Ascending aorta (tissue), 2 donors: ENCODE data around the gene STIMATE. TPM values are rescaled to one million over a fixed set of nuclear protein-coding genes. Genes with fewer than 3 reads are reported as not detected.
A peak's percentile ranks its signal among the peaks of the same experiment; 100 is the strongest.

Experiments used
- DNase-seq, 2 donors: peaks; one replicate each; pipeline ENCODE4 v3.0.0-alpha.2; 2019; ENCODE audit warnings: low spot score in 2 of 2
- H3K27ac ChIP-seq, 2 donors: fragments of 200-600 bp; sonication (generic); one replicate each; pipeline ENCODE4 v1.5.1; 2016 to 2017; ENCODE audit warnings: mild to moderate bottlenecking in 1 of 2
- H3K27me3 ChIP-seq: fragments of 200-600 bp; sonication (generic); one replicate; pipeline ENCODE4 v1.5.1; 2017
- H3K36me3 ChIP-seq, 2 donors: fragments of 200-600 bp; sonication (generic); one replicate each; pipeline ENCODE4 v1.5.1; 2016
- H3K4me1 ChIP-seq, 2 donors: fragments of 200-600 bp; sonication (generic); one replicate each; pipeline ENCODE4 v1.5.1; 2016 to 2017; ENCODE audit warnings: mild to moderate bottlenecking in 1 of 2
- H3K4me3 ChIP-seq, 2 donors: fragments of 200-600 bp; sonication (generic); one replicate each; pipeline ENCODE4 v1.5.1; 2016 to 2017; ENCODE audit warnings: mild to moderate bottlenecking in 1 of 2
- H3K9me3 ChIP-seq, 2 donors: fragments of 200-600 bp; sonication (generic); one replicate each; pipeline ENCODE4 v1.5.1; 2016
- intact Hi-C: fragments of 100-400 bp; cut with DNase I; formaldehyde crosslinking; loops from one replicate; pipeline ENCODE4 v1.15.1; 2023
- total RNA-seq: library from RNA; depleted of rRNA; stranded (reverse); fragments of >200 nt; gene quantifications from one replicate; pipeline ENCODE4 v1.1.0, GENCODE V29; 2016
- TF ChIP-seq, protein P1 (sequence below), 3 experiments: fragments of 200-600 bp in 2 of 3; fragments of 450-650 bp in 1 of 3; sonication (generic) in 2 of 3; IDR thresholded peaks; one replicate each; pipeline ENCODE4 v1.5.1; 2016 to 2019; ENCODE audit warnings: antibody characterized with exemption in 3 of 3, mild to moderate bottlenecking in 1 of 3, moderate library complexity in 1 of 3

The STIMATE gene
- total RNA-seq, 1 donor from 2014 or later = 18.9 TPM

DNA sequence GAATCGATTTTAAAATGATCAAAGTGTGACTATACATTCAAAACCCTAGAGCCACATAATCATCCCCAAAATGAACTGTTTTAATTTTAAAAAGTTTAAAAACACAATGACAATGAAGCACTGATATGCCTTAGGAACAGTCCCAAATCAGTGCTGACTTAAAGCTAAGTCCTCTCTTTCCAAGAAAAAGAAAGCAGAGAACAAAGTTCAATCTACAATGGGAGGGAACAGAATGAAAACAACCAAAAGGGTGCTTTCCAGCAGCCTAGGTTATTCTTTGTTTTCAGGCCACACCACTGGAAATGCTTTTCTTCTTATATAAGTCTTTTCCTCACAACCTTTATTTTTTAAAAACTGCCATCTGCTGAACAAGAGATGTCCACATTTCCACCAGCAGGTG is 7.2 kb upstream of the STIMATE start:
- no peak for DNase-seq
- intact Hi-C loops = no loop called here
- H3K4me3 ChIP-seq = no peak overlapping the region
- H3K27ac ChIP-seq = no peak overlapping the region
- no peaks in the 10 kb centered on the region for H3K27me3 ChIP-seq
- peaks cover 0 to 2% of the 10 kb centered on the region in 2 donors for H3K36me3 ChIP-seq
- H3K9me3 ChIP-seq = no peaks in the 10 kb centered on the region
- no peaks in the 10 kb centered on the region for H3K4me1 ChIP-seq
- TF ChIP-seq, protein P1, sequence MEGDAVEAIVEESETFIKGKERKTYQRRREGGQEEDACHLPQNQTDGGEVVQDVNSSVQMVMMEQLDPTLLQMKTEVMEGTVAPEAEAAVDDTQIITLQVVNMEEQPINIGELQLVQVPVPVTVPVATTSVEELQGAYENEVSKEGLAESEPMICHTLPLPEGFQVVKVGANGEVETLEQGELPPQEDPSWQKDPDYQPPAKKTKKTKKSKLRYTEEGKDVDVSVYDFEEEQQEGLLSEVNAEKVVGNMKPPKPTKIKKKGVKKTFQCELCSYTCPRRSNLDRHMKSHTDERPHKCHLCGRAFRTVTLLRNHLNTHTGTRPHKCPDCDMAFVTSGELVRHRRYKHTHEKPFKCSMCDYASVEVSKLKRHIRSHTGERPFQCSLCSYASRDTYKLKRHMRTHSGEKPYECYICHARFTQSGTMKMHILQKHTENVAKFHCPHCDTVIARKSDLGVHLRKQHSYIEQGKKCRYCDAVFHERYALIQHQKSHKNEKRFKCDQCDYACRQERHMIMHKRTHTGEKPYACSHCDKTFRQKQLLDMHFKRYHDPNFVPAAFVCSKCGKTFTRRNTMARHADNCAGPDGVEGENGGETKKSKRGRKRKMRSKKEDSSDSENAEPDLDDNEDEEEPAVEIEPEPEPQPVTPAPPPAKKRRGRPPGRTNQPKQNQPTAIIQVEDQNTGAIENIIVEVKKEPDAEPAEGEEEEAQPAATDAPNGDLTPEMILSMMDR (IDR thresholded peaks at IDR 0.05) = no peak

DNA sequence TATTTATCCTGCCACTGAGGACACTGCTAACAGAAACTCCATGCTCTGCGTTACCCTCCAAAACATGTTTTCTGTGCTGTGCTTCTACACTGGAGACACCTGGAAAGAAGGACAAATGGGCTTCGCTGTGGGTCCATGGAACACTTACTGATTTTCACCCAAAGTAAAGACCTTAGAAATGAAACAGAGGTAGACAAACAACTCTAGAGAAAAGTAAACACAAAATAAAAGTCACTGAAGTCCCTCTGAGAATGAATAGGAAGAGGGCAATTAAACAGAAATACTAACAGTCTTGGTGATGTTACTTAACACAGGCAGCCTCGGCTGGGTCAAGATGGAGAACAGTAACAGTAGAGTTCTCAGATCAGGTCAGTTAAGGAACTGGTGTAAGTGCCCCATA is 6.7 kb upstream of the STIMATE start:
- intact Hi-C loops = no loop called here
- TF ChIP-seq, protein P1 (IDR thresholded peaks at IDR 0.05) = no peak
- no peak overlapping the region for H3K4me3 ChIP-seq

DNA sequence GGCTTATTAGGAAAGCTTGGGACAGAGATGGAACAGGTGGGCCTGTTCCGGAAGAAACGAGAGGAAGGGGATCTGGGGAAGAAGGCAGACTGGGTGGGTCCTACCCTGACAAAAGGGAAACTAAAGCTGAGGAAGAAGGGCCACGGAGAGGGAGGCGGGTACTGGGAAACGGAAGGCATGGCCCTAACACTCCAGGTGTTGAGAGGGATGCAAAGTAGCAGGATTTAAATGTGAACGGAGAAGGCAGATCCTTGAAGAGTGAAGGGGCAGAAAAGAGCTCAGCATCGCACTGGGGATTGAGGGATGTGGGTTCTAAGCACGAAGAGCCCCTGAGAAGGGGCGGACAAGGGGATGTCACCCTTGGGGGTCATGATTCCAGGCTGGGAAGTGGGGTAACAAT is 735 bp downstream of the STIMATE start:
- peak overlapping the region; percentile 80 to 87 for H3K27ac ChIP-seq
- H3K9me3 ChIP-seq = no peaks in the 10 kb centered on the region
- TF ChIP-seq, protein P1 (IDR thresholded peaks at IDR 0.05) = no peak
- intact Hi-C loops = loop anchor here (1.0 to 10.0 kb wide), 5 partner anchors 52 to 362 kb away; partner anchors contain the start of genes NEK4, NT5DC2, PBRM1 and SFMBT1
- H3K4me1 ChIP-seq = peaks cover 14 to 39% of the 10 kb centered on the region in 2 donors
- no peaks in the 10 kb centered on the region for H3K36me3 ChIP-seq
- no peaks in the 10 kb centered on the region for H3K27me3 ChIP-seq
- DNase-seq = no peak
- H3K4me3 ChIP-seq = peak overlapping the region; percentile 68 to 91

More for the DNA sequence above, 6.7 kb upstream of the STIMATE start:
- Histone ChIP-seq H3K9me3 (no peaks in the 10 kb centered on the region), H3K36me3 (peaks cover 0 to 2% of the 10 kb centered on the region in 2 donors), H3K27me3 (no peaks in the 10 kb centered on the region), H3K27ac (no peak overlapping the region), H3K4me1 (no peaks in the 10 kb centered on the region)
- no peak for DNase-seq

DNA sequence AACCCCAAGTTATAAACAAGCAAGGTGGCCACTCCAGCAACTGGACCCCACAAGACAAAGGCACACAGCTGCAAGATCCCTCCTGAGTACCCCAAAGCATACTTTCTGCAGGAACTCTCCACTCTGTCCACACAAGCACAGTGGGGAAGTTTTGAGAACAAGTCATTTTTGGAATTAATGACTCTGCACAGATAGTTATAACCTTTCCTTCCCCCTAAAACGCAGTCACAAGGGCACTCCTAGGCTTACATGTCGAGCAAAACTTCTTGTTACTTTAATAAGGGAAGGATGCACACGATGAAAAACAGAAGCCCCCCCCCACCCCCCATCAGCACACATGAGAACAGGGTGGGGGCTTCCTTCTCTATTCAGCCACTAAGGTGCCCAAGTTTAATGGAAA is 1.2 kb downstream of the STIMATE start:
- no peaks in the 10 kb centered on the region for H3K36me3 ChIP-seq
- no peaks in the 10 kb centered on the region for H3K27me3 ChIP-seq
- H3K4me3 ChIP-seq = peak overlapping the region; percentile 68 to 91
- DNase-seq = no peak
- peaks cover 18 to 44% of the 10 kb centered on the region in 2 donors for H3K4me1 ChIP-seq
- no peaks in the 10 kb centered on the region for H3K9me3 ChIP-seq
- intact Hi-C loops = loop anchor here (2.0 to 10.0 kb wide), 4 partner anchors 51 to 361 kb away; partner anchors contain the start of genes NEK4, NT5DC2, SFMBT1 and UQCC5
- peak overlapping the region; percentile 80 to 87 for H3K27ac ChIP-seq
- TF ChIP-seq, protein P1 (IDR thresholded peaks at IDR 0.05) = no peak

DNA sequence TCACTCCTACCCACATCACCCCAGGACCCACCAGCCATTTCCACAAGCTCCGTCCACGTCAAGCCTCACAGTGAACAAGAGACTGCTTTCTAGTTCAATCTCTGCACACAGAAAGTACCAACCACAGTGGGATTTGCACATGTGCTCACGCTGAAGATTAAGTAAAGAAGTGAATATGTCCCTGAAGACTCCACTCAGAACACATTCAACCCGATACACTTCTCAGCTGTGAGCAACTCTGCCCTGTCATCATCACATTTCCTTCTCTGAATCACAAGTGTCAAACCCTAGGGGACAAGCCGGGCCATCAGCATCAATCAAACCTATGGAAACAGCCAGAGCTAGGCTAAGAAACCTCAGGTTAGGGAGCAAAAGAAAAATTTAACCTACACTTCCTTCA is 1.9 kb downstream of the STIMATE start:
- intact Hi-C loops = loop anchor here (5.0 to 10.0 kb wide), 2 partner anchors 152 to 361 kb away; partner anchors contain the start of genes NT5DC2, SFMBT1 and UQCC5
- Histone ChIP-seq H3K4me3 (peak overlapping the region in 1 of 2 donors; percentile 91), H3K9me3 (no peaks in the 10 kb centered on the region), H3K36me3 (no peaks in the 10 kb centered on the region), H3K4me1 (peaks cover 20 to 50% of the 10 kb centered on the region in 2 donors), H3K27ac (peak overlapping the region; percentile 80 to 87), H3K27me3 (no peaks in the 10 kb centered on the region)
- no peak for DNase-seq
- TF ChIP-seq, protein P1 (IDR thresholded peaks at IDR 0.05) = no peak
